Colon (tissue), 2 donors: ENCODE results near the gene MVP.
"Not testable (repeated sequence)": the region's sequence is repeated elsewhere in the genome, so short reads cannot be mapped to it uniquely, and the experiment has no call there.

ENCODE experiments used
- FAIRE-seq: peaks from 2 replicates; lab custom pipeline; 2012; peaks lifted over from hg19 to GRCh38; lab: Jason Lieb, UNC
- donor health status: control.
- donor health status: control.

MVP gene

GRCh38 chr16:29876217-29876593, 55.9 kb downstream of the MVP start:
- FAIRE-seq: no peak

GRCh38 chr16:29876594-29877249, 56.5 kb downstream of the MVP start:
- no peak for FAIRE-seq

- FAIRE-seq: no peak
These were observed 57.2 kb downstream of the MVP start for GRCh38 chr16:29877266-29877961.

GRCh38 chr16:29878172-29878571, 57.9 kb downstream of the MVP start:
- FAIRE-seq: no peak

- FAIRE-seq: no peak
These were observed 60.8 kb downstream of the MVP start for GRCh38 chr16:29881050-29881449.

- no peak for FAIRE-seq
These were observed 63.7 kb downstream of the MVP start for GRCh38 chr16:29883987-29884386.

- FAIRE-seq: not testable (repeated sequence)
These were observed 69.1 kb downstream of the MVP start for GRCh38 chr16:29889372-29889771.

- FAIRE-seq: no peak
These were observed 71.5 kb downstream of the MVP start for GRCh38 chr16:29891525-29892457.

- FAIRE-seq: no peak
These were observed 72.2 kb downstream of the MVP start for GRCh38 chr16:29892458-29892813.

- no peak for FAIRE-seq
These were observed 73.3 kb downstream of the MVP start for GRCh38 chr16:29893553-29893952.

- FAIRE-seq: no peak
These were observed 74.1 kb downstream of the MVP start for GRCh38 chr16:29894352-29894751.

- FAIRE-seq: no peak
These were observed 76.6 kb downstream of the MVP start for GRCh38 chr16:29896841-29897240.

GRCh38 chr16:29897333-29897732, 77.1 kb downstream of the MVP start:
- FAIRE-seq: no peak
